SH-SY5Y (cell line): Measurements from ENCODE around the gene NGEF.

Experiments used
- GATA2 ChIP-seq: IDR thresholded peaks from 2 replicates; pipeline ENCODE4 v1.6.1; 2011; ENCODE audit warnings: mild to moderate bottlenecking, low read depth, low read length
- GATA3 ChIP-seq: IDR thresholded peaks from 2 replicates; pipeline ENCODE4 v1.6.1; 2011; ENCODE audit warnings: low read depth, mild to moderate bottlenecking, low read length, moderate library complexity

The NGEF gene

DNA sequence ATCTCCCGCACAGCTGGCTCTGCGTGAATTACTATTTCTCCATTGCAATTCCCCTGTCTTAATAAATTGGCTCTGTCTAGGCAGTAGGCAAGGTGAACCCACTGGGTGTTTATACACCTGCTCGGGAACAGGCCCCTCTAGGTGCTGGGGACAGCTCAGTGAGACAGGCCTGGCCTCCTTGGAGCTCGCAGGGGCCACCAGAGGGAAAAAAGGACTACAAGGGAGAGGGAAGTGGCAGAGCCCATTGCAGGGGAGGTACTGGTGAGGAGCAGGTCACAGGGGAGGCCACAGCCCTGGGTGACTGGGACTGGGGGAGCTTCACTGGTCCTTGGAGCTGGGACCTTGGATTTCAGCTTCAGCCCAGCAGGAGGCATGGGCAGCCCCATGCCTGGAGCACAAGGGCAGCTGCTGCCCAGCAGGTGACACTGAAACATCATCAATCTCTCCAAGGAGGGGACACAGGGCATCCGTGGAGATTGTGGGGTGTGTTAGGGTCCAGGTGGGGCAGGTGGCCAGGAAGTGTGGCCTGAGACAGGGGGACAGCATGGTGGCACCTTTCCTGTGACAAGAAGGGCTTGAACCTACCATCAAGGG lies 31.2 kb downstream of the NGEF start:
- no peak for TF ChIP-seq GATA3
- no peak for TF ChIP-seq GATA2

DNA sequence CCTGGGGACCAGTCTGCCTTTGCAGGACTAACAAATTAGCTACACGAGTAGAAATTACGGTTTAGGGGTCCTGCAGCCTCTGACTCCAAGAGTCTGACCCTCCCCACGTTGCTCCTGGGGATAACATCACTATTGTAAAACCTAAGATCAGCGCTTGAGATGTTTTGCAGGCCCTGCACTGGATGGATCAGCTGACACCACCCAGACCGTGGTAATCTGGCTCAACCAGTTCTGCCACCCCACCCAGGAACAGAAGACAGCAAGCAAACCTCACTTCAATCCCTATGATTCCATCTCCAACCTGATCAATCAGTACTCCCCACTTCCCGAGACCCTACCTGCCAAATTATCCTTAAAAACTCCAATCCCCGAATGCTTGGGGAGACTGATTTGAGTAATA lies 31.7 kb downstream of the NGEF start:
- no peak for TF ChIP-seq GATA3

DNA sequence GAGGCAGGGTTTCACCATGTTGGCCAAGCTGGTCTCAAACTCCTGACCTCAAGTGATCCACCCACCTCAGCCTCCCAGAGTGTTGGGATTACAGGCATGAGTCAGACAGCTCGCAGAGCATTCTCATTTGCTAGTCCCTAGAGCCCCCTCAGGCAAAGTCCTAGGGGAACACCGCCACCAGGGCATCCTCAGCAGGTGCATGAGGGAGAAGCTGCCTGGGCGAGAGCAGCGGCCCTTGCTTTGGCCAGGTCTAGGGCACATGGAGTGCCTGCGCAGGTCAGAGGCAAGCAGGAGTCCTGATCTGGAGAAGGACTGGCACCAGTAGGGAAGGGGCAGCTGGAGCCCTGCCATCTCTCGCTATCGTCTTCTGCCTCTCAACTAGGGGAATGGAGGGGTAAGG lies 32.4 kb downstream of the NGEF start:
- no peak for TF ChIP-seq GATA2
- no peak for TF ChIP-seq GATA3

DNA sequence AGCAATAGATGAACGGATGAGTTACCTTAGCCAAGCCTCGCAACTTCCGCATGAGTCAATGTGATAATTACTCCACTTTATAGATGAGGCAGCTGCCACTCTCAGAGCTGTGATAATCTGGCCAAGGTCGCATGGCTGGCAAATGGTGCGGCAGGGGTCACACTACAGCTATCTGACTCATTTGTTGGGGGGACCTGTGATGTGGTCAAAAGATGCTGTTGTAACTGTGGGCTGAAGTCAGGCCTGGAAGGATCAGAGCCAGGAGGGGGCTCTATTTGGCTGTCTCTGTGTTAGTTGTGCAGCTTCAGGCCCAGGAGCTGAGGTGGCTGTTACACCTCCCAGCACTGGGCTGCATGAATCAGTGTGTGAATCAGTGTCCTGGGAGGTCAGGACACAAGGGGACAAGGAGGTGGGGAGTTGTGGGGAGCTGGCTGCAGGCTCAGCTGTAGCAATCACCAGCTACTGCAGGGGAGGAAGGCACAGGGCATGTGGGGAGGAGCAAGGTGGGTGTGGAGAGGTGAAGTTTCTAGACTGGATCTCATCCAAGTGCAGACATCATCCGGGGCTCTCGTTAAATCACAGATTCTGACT lies 33.1 kb downstream of the NGEF start:
- TF ChIP-seq GATA2 = no peak
- no peak for TF ChIP-seq GATA3

DNA sequence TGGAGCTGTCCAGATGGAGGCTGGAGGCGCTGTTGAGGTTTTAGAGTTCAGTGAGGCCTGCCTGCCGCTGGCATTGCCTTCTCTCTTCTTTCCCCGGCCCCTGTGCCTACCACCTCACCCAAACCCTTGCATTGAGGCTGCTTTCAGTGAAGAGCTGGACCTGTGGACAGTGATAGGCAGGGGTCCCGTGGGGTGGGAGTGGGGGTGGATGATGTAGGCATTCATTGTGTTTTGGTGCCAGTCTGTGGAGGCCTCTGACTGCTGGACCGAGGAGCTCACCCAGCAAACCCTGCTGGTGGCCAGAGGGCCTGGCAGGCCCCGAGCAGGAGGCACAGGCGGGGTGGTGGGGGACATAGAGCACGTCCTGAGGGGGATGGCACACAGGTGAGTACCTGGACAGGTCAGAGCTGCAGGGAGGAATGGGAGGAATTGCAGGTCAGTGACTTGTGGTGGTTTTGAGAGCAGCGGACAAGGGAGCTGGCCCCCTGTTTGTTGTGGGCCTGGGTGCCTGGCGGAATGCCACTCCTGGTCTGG lies 35.6 kb downstream of the NGEF start:
- no peak for TF ChIP-seq GATA3
- TF ChIP-seq GATA2 = no peak

DNA sequence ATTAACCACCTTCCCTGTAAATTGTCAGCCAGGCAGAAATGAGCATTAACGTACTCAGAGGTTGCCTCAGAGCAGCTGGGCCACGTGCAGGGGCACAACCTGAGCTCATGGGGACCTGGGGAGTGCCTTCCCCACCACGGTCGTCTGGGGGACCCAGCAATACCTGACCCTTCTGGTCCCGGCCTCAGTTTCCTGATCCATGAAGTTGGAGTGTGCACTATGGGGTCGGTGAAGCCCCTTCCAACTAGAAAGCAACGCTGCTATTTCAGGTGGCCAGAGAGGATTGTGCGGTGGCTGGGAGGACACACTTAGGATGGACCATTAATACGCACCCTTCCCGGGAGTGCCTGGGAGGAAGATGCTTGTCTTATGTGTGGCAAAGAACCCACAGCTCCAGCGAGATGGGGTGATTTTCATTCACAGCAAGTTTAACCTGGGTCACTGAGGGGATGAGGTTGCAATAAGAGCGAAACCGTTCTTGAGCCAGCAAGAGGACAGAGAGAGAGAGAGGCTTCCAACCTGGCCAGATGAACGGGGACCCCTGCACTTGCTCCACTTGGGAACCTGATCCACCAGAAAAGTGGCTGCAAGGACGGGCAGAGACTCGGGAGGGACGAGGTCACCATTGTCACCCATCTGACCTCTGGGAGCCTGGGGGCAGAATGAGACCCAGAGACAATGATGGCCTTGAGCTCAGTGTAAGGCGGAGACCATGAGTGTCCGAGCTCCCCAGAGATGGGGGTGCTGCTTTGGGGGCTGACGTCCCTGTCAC lies 36.2 kb downstream of the NGEF start:
- no peak for TF ChIP-seq GATA3

DNA sequence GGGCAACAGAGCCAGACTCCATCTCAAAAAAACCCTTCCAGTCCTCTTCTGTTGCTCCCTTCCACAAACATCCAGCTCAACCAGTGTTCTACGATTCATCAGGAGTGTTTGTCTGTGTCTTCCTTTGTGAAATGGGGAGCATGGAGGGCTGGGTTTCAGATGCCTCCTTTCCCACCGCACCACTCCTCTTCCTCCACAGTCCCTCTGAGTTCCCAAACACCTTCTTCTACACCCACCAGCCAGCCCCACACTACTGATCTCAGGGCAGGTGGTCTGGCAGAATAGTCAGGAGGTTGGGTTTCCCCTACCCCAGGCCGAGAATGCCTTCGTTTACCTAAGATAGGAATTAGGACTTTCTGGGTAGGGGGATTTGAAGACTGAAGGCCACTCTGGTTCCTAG lies 36.9 kb downstream of the NGEF start:
- TF ChIP-seq GATA2 (no peak), GATA3 (no peak)

DNA sequence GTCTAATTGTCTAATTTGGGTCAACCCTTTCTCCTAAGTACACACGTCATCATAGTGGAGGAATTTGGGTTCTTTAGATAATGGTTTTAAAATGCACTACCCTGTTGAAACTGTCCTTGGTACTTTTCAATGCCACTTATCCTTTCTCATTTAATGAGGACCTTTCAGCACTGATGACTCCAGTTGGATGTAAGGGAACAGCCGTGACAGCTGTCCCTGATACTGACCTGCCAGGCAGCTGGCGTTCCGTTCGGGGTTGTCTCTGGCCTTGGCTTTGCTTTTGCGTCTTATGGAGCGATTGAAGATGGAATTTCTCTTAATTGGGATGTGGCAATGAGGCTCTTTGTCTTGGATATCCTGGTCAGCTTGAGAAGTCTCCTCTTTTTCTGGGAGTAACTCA lies 38.7 kb downstream of the NGEF start:
- TF ChIP-seq GATA3 (no peak), GATA2 (no peak)

DNA sequence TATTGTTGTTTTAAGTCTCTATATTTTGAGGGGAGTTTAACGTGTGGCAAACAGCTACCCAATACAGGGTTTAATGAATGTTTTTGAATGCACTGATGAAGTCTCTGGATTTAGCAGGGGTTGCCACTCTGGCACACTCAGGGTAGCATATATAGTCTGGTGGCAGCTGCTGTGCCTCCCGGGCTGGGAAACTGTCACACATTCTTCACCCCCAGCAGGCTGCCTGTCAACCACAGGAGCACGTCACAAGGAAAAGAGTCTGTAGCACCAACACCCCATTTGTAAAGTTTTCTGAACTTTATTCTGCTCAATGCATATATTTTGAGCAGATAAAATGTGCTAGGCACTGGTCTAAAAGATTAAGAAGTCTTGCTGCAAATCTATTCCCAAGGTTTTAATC lies 39.3 kb downstream of the NGEF start:
- no peak for TF ChIP-seq GATA2

DNA sequence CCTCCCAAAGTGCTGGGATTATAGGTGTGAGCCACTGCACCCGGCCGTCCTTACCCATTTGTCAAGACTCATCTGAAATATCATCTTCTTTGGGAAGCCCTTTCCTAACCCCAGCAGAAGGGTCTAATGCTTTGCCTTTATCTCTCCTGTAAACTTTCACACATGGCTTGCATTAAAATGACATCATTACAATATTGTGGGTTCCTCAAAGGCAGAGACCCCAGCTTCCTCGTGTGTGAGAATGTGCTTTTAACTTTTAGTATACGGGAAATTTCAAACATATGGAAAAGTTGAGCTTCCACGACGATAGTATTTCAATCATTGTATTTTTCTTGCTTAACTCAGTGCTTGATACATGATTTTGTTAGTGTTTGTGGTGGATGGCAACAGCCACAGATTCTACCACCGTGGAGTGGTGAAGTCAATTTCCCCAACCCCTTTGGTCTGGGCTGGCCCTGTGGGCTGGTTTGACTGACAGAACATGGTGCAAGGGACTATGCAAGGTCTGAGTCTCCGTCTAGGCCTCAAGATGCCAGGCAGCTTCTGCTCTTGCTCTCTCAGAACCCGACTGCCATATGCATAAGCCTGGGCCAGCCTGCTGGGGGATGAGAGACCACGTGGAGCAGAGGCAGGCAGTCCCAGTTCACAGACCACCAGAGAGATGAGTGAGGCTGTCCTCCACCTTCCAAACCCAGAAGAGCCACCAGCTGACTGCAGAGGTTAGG lies 39.9 kb downstream of the NGEF start:
- no peak for TF ChIP-seq GATA3
- no peak for TF ChIP-seq GATA2

DNA sequence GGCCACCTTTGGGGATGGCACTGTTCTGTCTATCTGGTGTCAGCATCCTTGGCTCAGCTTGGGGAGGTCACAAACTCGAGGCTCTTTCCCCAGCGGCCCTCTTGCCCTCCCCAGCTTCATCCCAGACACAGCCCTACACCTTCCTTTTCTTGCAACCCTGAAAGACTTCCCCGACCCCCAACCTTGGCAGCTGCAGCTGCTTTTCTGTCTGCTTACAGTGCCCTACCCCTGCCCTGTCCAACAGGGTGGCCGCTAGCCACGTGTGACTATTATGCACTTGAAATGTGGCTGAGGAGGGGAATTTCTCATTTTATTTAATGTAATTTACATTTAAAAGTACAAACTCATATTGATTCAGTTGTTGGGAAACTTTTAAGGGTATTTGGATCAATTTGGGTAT lies 41.3 kb downstream of the NGEF start:
- TF ChIP-seq GATA3 = no peak
- no peak for TF ChIP-seq GATA2

DNA sequence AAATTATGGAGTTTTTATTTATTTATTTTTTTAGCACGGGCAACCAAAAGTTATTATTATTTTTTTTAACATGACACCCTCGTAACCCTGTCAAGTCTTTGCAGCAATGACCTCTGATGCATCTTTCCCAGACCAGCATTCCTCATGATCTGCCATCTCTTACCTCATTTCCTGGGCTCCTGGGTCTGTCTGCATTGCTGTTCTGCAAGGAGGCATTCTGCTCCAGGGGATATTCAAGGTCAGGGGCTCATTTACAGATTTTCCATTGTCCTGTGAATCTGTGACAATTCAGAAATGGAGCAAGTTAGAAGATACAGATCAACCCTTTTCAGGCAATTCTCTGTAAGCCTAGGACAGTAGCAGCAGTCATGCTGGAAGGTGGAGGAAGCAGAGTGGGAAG lies 43.0 kb downstream of the NGEF start:
- no peak for TF ChIP-seq GATA2
- TF ChIP-seq GATA3 = no peak

DNA sequence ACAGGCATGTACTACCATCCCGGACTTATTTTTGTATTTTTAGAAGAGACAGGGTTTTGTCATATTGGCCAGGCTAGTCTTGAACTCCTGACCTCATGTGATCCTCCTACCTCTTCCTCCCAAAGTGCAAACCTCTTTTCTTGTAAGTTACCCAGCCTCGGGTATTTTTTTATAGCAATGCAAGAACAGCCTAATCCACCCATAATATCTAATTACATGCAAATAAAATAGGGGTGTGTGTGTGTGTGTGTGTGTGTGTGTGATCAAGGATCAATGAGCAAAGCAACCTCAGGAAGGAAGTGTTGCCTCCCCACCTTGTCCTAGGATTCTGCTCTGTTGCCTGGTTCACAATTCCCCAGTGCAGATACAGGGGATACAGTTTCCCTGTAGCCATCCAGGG lies 45.6 kb downstream of the NGEF start:
- no peak for TF ChIP-seq GATA2

DNA sequence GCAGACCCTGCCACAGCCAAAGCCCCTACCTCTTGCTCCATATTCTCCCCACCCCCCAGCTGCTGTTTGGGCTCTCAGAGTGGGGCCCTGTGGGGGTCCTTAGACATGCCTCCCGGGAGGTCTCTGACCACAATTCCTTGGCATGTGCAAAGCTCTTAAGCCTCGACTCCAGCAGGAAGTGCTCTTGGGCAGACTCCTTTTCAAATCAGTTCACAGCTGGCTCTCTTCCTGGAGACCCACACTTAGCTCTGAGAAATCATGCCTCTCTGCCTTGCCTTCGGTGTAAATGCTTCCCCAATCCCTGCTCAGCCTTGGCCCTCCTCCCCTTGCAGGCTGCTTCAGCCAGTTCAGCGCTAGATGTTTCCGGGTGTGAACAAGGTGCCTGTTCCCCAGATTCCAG lies 46.9 kb downstream of the NGEF start:
- no peak for TF ChIP-seq GATA2

DNA sequence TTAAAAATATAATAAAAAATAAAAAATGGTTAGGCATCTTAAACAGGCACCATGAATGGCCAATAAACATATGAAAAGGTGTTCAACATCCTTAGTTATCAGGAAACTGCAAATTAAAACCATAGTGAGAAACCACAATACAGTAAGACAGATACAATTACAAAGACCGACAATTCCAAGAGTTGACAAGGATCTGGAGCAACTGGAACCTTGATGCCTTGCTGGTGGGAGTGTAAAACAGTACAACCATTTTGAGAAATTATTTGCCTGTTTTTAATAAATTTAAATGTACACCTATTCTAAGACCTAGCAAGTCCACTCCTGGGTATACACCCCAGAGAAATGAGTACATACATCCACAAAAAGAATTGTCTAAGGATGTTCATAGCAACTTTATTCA lies 49.1 kb downstream of the NGEF start:
- TF ChIP-seq GATA2 (no peak), GATA3 (no peak)

DNA sequence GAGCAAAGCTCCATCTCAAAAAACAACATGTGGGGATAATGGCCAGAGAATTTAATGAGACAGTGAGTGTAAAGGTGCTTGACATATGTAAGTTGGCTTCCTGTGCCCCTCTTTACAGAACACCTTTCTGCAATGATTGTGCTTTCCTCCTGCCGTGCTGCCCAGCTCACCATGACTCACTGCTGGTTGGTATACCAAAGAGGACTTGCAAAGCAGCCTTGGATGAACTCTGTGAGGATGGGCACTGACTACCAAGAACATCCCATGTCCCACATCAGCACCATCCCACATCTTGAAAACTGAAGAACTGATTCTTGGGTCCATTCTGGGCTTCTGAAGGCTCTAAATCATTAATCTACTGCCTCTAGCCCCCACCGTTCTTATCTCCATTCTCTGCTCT lies 52.2 kb downstream of the NGEF start:
- TF ChIP-seq GATA2 = no peak
- TF ChIP-seq GATA3 = no peak
